ENCODE data around the gene POLR2E. TPM values are rescaled to one million over a fixed set of nuclear protein-coding genes. Genes with fewer than 3 reads are reported as not detected.
"Not testable (repeated sequence)": the region's sequence is repeated elsewhere in the genome, so short reads cannot be mapped to it uniquely, and the experiment has no call there.

The POLR2E gene
- total RNA-seq, 1 donor from 2014 or later = 87.1 TPM

- TF ChIP-seq, protein P1, sequence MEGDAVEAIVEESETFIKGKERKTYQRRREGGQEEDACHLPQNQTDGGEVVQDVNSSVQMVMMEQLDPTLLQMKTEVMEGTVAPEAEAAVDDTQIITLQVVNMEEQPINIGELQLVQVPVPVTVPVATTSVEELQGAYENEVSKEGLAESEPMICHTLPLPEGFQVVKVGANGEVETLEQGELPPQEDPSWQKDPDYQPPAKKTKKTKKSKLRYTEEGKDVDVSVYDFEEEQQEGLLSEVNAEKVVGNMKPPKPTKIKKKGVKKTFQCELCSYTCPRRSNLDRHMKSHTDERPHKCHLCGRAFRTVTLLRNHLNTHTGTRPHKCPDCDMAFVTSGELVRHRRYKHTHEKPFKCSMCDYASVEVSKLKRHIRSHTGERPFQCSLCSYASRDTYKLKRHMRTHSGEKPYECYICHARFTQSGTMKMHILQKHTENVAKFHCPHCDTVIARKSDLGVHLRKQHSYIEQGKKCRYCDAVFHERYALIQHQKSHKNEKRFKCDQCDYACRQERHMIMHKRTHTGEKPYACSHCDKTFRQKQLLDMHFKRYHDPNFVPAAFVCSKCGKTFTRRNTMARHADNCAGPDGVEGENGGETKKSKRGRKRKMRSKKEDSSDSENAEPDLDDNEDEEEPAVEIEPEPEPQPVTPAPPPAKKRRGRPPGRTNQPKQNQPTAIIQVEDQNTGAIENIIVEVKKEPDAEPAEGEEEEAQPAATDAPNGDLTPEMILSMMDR (IDR thresholded peaks at IDR 0.05; ENCODE audit: insufficient read depth, low read length, severe bottlenecking) = no peak
- Histone ChIP-seq H3K36me3 (ENCODE audit: control insufficient read depth, insufficient read depth, low read length) (peaks cover 52% of the 10 kb centered on the region), H3K27me3 (ENCODE audit: control insufficient read depth, insufficient read depth, low read length) (no peaks in the 10 kb centered on the region), H3K4me3 (ENCODE audit: low read depth, low read length) (no peak overlapping the region)
- DNase-seq (ENCODE audit: low read depth) (no peak), FAIRE-seq (no peak)
Measured at GRCh38 chr19:1117654-1118053, 22.5 kb upstream of the POLR2E start.

- no peak for FAIRE-seq
- TF ChIP-seq, protein P1 (IDR thresholded peaks at IDR 0.05; ENCODE audit: insufficient read depth, low read length, severe bottlenecking) = no peak
- no peak for DNase-seq (ENCODE audit: low read depth)
- Histone ChIP-seq H3K36me3 (ENCODE audit: control insufficient read depth, insufficient read depth, low read length) (peaks cover 52% of the 10 kb centered on the region), H3K27me3 (ENCODE audit: control insufficient read depth, insufficient read depth, low read length) (no peaks in the 10 kb centered on the region), H3K4me3 (ENCODE audit: low read depth, low read length) (no peak overlapping the region)
Measured at GRCh38 chr19:1116726-1117581, 21.8 kb upstream of the POLR2E start.

- H3K27me3 ChIP-seq (ENCODE audit: control insufficient read depth, insufficient read depth, low read length) = no peaks in the 10 kb centered on the region
- FAIRE-seq (no peak), DNase-seq (ENCODE audit: low read depth) (no peak)
- TF ChIP-seq, protein P1 (IDR thresholded peaks at IDR 0.05; ENCODE audit: insufficient read depth, low read length, severe bottlenecking) = no peak
- H3K36me3 ChIP-seq (ENCODE audit: control insufficient read depth, insufficient read depth, low read length) = peaks cover 49% of the 10 kb centered on the region
- H3K4me3 ChIP-seq (ENCODE audit: low read depth, low read length) = no peak overlapping the region
Measured at GRCh38 chr19:1115646-1116420, 20.7 kb upstream of the POLR2E start.

DNA sequence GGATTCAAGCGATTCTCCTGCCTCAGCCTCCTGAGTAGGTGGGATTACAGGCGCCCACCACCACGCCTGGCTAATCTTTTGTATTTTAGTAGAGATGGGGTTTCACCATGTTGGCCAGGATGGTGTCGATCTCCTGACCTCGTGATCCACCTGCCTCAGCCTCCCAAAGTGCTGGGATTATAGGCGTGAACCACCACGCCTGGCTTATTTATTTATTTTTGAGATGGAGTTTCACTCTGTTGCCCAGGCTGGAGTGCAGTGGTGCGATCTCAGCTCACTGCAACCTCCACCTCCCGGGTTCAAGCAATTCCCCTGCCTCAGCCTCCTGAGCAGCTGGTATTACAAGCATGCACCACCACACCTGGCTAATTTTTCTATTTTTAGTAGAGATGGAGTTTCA lies 19.6 kb upstream of the POLR2E start:
- not testable (repeated sequence) for FAIRE-seq; DNase-seq (ENCODE audit: low read depth)
- H3K36me3 ChIP-seq (ENCODE audit: control insufficient read depth, insufficient read depth, low read length) = peaks cover 51% of the 10 kb centered on the region

DNA sequence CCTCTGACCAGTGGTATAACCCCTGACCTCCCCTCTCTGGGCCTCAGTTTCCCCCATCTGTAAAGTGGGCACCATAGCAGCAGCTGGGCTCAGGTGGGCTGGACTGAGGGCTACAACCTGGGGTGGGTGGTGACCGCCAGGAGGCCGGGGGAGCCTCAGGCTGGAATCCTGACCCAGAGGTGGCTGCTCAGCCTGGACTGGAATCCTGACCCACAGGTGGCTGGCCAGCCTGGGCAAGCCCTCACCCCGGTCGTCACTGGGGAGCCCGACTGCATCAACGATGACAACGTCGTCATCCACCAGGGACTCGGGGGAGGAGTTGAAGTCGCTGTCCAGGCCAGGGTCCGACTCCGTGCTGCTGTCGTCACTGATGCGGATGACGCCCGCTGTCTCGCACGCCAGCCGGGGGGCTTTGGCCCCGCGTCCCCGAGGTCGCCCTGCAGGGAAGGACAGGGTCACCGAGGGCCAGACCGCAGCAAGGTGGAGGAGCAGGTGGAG lies 18.9 kb upstream of the POLR2E start:
- FAIRE-seq (no peak), DNase-seq (ENCODE audit: low read depth) (no peak)
- peaks cover 47% of the 10 kb centered on the region for H3K36me3 ChIP-seq (ENCODE audit: control insufficient read depth, insufficient read depth, low read length)
- TF ChIP-seq, protein P1 (IDR thresholded peaks at IDR 0.05; ENCODE audit: insufficient read depth, low read length, severe bottlenecking) = no peak
- no peak overlapping the region for H3K4me3 ChIP-seq (ENCODE audit: low read depth, low read length)
- no peaks in the 10 kb centered on the region for H3K27me3 ChIP-seq (ENCODE audit: control insufficient read depth, insufficient read depth, low read length)

More for the DNA sequence above, 19.6 kb upstream of the POLR2E start:
- not testable (repeated sequence) for H3K27me3 ChIP-seq (ENCODE audit: control insufficient read depth, insufficient read depth, low read length); H3K4me3 ChIP-seq (ENCODE audit: low read depth, low read length)
